Peyer's patch (tissue), 4 donors: Measurements from ENCODE around the gene TRMT44.

Experiments
- CTCF ChIP-seq, 6 experiments: fragments of 450-650 bp in 4 of 6; fragments of 200-600 bp in 2 of 6; sonication (generic) in 1 of 6; IDR thresholded peaks; one replicate each; pipeline ENCODE4 v1.5.1; 2017 to 2019; ENCODE audit warnings: antibody characterized with exemption in 6 of 6, mild to moderate bottlenecking in 3 of 6, moderate library complexity in 1 of 6
- POLR2A ChIP-seq, 2 donors: fragments of 450-650 bp; IDR thresholded peaks; one replicate each; pipeline ENCODE4 v1.5.1; 2017; ENCODE audit warnings: antibody characterized with exemption in 2 of 2, mild to moderate bottlenecking in 2 of 2, moderate library complexity in 2 of 2

GRCh38 chr4:8478371-8478770 lies 37.8 kb downstream of the TRMT44 start:
- TF ChIP-seq CTCF (IDR thresholded peaks at IDR 0.05) (no peak), POLR2A (IDR thresholded peaks at IDR 0.05) (no peak)
